Panc1 (cell line): ENCODE measurements around the gene BCL11B.

ENCODE experiments used
- TF ChIP-seq, protein P1 (sequence below): fragments of 450-650 bp; IDR thresholded peaks from 2 replicates; pipeline ENCODE4 v1.5.1; 2017; ENCODE audit warnings: mild to moderate bottlenecking
- TF ChIP-seq, protein P2 (sequence below), 2 experiments: IDR thresholded peaks; 2 replicates each; pipeline ENCODE4 v1.6.1; 2011 to 2012; ENCODE audit warnings: low read depth in 2 of 2, control low read depth in 1 of 2, low read length in 1 of 2, mild to moderate bottlenecking in 1 of 2, moderate library complexity in 1 of 2; ENCODE audit not compliant: insufficient read depth in 1 of 2

DNA sequence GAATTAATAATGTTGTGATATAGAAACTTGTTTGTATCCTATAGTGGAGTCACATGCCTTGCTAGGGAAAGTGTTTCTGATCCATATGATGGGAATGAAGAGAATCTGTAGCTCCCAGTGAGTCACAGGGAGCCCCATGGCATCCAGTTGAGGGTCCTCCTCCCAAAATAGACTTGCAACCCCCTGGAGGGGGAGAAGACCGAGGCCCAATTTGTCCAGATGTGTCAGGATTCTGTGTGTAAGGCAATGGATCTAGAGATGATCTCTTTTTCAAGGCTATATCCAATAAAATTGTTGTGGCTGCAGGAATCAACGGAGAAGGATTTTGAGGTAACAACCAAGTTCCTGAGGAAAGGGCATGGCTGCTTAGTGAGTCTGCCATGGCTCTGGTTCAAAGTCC lies 121.8 kb downstream of the BCL11B start:
- TF ChIP-seq, protein P1, sequence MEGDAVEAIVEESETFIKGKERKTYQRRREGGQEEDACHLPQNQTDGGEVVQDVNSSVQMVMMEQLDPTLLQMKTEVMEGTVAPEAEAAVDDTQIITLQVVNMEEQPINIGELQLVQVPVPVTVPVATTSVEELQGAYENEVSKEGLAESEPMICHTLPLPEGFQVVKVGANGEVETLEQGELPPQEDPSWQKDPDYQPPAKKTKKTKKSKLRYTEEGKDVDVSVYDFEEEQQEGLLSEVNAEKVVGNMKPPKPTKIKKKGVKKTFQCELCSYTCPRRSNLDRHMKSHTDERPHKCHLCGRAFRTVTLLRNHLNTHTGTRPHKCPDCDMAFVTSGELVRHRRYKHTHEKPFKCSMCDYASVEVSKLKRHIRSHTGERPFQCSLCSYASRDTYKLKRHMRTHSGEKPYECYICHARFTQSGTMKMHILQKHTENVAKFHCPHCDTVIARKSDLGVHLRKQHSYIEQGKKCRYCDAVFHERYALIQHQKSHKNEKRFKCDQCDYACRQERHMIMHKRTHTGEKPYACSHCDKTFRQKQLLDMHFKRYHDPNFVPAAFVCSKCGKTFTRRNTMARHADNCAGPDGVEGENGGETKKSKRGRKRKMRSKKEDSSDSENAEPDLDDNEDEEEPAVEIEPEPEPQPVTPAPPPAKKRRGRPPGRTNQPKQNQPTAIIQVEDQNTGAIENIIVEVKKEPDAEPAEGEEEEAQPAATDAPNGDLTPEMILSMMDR = no peak
- TF ChIP-seq, protein P2, sequence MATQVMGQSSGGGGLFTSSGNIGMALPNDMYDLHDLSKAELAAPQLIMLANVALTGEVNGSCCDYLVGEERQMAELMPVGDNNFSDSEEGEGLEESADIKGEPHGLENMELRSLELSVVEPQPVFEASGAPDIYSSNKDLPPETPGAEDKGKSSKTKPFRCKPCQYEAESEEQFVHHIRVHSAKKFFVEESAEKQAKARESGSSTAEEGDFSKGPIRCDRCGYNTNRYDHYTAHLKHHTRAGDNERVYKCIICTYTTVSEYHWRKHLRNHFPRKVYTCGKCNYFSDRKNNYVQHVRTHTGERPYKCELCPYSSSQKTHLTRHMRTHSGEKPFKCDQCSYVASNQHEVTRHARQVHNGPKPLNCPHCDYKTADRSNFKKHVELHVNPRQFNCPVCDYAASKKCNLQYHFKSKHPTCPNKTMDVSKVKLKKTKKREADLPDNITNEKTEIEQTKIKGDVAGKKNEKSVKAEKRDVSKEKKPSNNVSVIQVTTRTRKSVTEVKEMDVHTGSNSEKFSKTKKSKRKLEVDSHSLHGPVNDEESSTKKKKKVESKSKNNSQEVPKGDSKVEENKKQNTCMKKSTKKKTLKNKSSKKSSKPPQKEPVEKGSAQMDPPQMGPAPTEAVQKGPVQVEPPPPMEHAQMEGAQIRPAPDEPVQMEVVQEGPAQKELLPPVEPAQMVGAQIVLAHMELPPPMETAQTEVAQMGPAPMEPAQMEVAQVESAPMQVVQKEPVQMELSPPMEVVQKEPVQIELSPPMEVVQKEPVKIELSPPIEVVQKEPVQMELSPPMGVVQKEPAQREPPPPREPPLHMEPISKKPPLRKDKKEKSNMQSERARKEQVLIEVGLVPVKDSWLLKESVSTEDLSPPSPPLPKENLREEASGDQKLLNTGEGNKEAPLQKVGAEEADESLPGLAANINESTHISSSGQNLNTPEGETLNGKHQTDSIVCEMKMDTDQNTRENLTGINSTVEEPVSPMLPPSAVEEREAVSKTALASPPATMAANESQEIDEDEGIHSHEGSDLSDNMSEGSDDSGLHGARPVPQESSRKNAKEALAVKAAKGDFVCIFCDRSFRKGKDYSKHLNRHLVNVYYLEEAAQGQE (IDR thresholded peaks at IDR 0.05; ENCODE audit: insufficient read depth in 1 of 2, low read depth in 2 of 2, low read length in 1 of 2) = no peak
